GM21717 (cell line): ENCODE data around the gene CD200R1.
"Not testable (repeated sequence)": the region's sequence is repeated elsewhere in the genome, so short reads cannot be mapped to it uniquely, and the experiment has no call there.

ENCODE experiments used
- ATAC-seq: cut with Tn5 transposase; IDR thresholded peaks from one replicate; pipeline ENCODE4 v1.9.1; 2021; ENCODE audit warnings: mild to moderate bottlenecking, moderate library complexity; ENCODE audit not compliant: unreplicated experiment

Gene CD200R1

GRCh38 chr3:112976001-112976400 is 1.1 kb upstream of the CD200R1 start:
- no peak for ATAC-seq

- ATAC-seq, result peak; percentile 24
Measured at GRCh38 chr3:112974178-112974517, 755 bp downstream of the CD200R1 start.

GRCh38 chr3:112973325-112974177 is 1.4 kb downstream of the CD200R1 start:
- peak; percentile 88 for ATAC-seq

GRCh38 chr3:112972158-112972557 is 2.7 kb downstream of the CD200R1 start:
- ATAC-seq, result no peak

- no peak for ATAC-seq
Measured at GRCh38 chr3:112967828-112968227, 7.1 kb downstream of the CD200R1 start.

- no peak for ATAC-seq
Measured at GRCh38 chr3:112967425-112967824, 7.5 kb downstream of the CD200R1 start.

GRCh38 chr3:112966633-112967032 is 8.3 kb downstream of the CD200R1 start:
- no peak for ATAC-seq

GRCh38 chr3:112965656-112966055 is 9.2 kb downstream of the CD200R1 start:
- ATAC-seq, result no peak

GRCh38 chr3:112963683-112964082 is 11.2 kb downstream of the CD200R1 start:
- no peak for ATAC-seq

- peak; percentile 86 for ATAC-seq
Measured at GRCh38 chr3:112958811-112959560, 15.9 kb downstream of the CD200R1 start.

- ATAC-seq, result no peak
Measured at GRCh38 chr3:112956351-112956750, 18.6 kb downstream of the CD200R1 start.

- no peak for ATAC-seq
Measured at GRCh38 chr3:112948346-112948838, 26.5 kb downstream of the CD200R1 start.

- no peak for ATAC-seq
Measured at GRCh38 chr3:112931736-112932521, 43.0 kb downstream of the CD200R1 start.

- no peak for ATAC-seq
Measured at GRCh38 chr3:112930771-112931170, 44.1 kb downstream of the CD200R1 start.

- ATAC-seq, result no peak
Measured at GRCh38 chr3:112925969-112926368, 48.9 kb downstream of the CD200R1 start.

GRCh38 chr3:112925560-112925959 is 49.3 kb downstream of the CD200R1 start:
- ATAC-seq, result no peak

- not testable (repeated sequence) for ATAC-seq
Measured at GRCh38 chr3:112919541-112919940, 55.4 kb downstream of the CD200R1 start.

GRCh38 chr3:112908252-112908651 is 66.7 kb downstream of the CD200R1 start:
- ATAC-seq, result peak; percentile 92

- no peak for ATAC-seq
Measured at GRCh38 chr3:112904786-112905185, 70.1 kb downstream of the CD200R1 start.

GRCh38 chr3:112900113-112900512 is 74.8 kb downstream of the CD200R1 start:
- no peak for ATAC-seq

- ATAC-seq, result no peak
Measured at GRCh38 chr3:112897791-112898190, 77.1 kb downstream of the CD200R1 start.
